ENCODE data around the gene NKX1-1. TPM values are rescaled to one million over a fixed set of nuclear protein-coding genes. Genes with fewer than 3 reads are reported as not detected.

Gene NKX1-1
- total RNA-seq, 1 donor from 2014 or later, result not detected

DNA sequence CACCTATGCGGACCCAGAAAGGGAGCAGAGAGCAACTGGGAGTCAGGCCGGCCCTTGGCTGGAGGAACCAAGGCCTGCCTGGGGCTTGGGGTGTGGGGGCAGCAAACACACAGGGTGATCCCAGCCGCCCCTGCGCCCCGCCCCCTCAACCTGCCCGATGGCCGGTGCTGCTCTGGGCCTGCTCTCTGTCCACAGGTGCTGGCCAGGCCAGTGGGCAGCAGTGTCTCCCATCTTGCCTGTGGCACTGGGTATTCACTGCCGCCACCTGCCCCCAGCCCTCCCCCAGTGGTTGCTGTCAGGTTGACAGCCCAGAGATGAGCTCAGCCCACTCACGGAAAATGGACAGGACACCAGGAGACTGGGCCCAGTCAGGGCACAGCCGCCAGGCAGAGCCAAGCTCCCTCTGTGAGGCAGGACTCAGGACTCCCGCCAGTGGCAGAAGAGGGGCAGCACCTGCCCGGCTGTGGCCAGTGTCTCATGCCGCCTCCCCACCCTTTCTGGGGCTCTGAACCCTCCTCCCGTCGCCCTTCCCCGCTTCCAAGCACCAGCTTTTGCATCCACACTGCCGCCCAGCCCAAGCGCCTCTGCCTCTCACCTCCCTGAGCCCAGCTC, 4.7 kb downstream of the NKX1-1 start:
- Histone ChIP-seq H3K27ac (no peak overlapping the region), H3K4me3 (no peak overlapping the region), H3K27me3 (peaks cover 33% of the 10 kb centered on the region), H3K36me3 (no peaks in the 10 kb centered on the region), H3K9me3 (no peaks in the 10 kb centered on the region), H3K4me1 (peaks cover 32% of the 10 kb centered on the region)
- no peak for DNase-seq (ENCODE audit: extremely low spot score in 2 of 2)
- intact Hi-C loops (cut with DNase I), result no loop called here
- TF ChIP-seq POLR2AphosphoS5 (IDR thresholded peaks at IDR 0.05; ENCODE audit: insufficient read depth in 1 of 2, low read depth in 1 of 2) (no peak), POLR2A (IDR thresholded peaks at IDR 0.05) (no peak)
- TF ChIP-seq, protein P1, sequence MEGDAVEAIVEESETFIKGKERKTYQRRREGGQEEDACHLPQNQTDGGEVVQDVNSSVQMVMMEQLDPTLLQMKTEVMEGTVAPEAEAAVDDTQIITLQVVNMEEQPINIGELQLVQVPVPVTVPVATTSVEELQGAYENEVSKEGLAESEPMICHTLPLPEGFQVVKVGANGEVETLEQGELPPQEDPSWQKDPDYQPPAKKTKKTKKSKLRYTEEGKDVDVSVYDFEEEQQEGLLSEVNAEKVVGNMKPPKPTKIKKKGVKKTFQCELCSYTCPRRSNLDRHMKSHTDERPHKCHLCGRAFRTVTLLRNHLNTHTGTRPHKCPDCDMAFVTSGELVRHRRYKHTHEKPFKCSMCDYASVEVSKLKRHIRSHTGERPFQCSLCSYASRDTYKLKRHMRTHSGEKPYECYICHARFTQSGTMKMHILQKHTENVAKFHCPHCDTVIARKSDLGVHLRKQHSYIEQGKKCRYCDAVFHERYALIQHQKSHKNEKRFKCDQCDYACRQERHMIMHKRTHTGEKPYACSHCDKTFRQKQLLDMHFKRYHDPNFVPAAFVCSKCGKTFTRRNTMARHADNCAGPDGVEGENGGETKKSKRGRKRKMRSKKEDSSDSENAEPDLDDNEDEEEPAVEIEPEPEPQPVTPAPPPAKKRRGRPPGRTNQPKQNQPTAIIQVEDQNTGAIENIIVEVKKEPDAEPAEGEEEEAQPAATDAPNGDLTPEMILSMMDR (IDR thresholded peaks at IDR 0.05), result no peak

DNA sequence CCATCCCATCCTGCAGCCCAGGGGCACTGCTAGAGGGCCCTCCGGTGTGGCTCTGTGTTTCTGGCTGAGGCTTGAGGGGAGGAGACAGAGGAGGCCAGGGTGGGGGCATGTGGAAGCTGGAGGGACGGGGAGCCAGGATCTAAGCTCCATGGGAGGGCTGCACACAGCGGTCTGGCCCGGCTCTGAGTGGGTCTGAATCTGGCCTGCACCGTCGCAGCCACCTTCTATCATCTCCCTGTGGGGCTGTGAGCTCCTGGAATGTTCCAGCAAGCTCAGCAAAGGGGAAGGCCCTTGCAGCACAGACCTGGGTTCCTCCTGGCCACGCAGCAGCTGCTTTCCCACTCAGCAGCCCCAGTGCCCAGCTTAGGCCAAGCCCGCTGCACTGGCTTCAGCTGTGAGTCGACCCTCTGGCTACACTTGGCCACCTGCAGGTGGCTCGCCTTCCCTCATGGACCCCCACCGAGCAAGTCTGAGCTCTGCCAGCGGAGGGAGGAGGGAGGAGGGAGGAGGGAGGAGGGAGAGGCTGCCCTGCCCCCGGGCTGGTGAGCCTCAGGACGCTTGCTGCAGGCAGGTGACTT, 5.3 kb downstream of the NKX1-1 start:
- Histone ChIP-seq H3K27ac (no peak overlapping the region), H3K27me3 (peaks cover 30% of the 10 kb centered on the region), H3K9me3 (no peaks in the 10 kb centered on the region), H3K4me3 (no peak overlapping the region), H3K4me1 (peaks cover 32% of the 10 kb centered on the region), H3K36me3 (no peaks in the 10 kb centered on the region)
- no peak for DNase-seq (ENCODE audit: extremely low spot score in 2 of 2)
- intact Hi-C loops (cut with DNase I), result no loop called here
- no peak for TF ChIP-seq POLR2A (IDR thresholded peaks at IDR 0.05)
- no peak for TF ChIP-seq POLR2AphosphoS5 (IDR thresholded peaks at IDR 0.05; ENCODE audit: insufficient read depth in 1 of 2, low read depth in 1 of 2)

DNA sequence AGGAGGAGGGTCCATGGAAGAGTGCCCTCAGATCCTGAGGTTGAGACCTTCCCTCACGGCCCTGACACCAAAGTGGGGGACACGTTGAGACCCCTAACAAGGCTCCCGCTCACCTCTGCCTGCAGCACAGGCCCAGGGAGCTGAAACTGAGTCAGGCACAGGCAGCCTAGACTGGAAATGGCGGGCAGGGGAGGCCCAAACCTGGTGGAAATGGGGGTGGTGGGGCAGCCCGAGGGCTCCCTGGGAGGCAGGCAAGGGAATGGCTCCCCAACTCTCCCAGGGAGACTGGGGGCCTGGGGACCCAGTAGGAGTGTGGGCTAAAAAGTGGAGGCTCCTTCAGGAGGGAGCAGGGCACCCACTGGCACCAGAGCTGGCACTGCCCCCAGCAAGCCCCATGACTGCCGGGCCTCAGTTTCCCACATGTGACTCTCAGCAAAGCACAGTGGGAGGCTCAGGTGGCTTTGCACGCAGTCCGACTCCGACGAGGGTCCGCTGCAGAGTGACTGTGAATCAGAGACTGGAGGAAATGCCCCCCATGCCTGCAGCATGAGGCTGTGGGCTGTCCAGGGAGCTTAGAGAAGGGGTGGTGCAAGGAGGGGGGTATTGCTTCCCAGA, 5.9 kb downstream of the NKX1-1 start:
- intact Hi-C loops (cut with DNase I), result no loop called here
- Histone ChIP-seq H3K27ac (no peak overlapping the region), H3K27me3 (peaks cover 24% of the 10 kb centered on the region), H3K36me3 (no peaks in the 10 kb centered on the region), H3K9me3 (no peaks in the 10 kb centered on the region), H3K4me3 (no peak overlapping the region), H3K4me1 (peaks cover 27% of the 10 kb centered on the region)
- TF ChIP-seq POLR2A (IDR thresholded peaks at IDR 0.05) (no peak), POLR2AphosphoS5 (IDR thresholded peaks at IDR 0.05; ENCODE audit: insufficient read depth in 1 of 2, low read depth in 1 of 2) (no peak)
- TF ChIP-seq, protein P1 (IDR thresholded peaks at IDR 0.05), result no peak
- DNase-seq (ENCODE audit: extremely low spot score in 2 of 2), result no peak

DNA sequence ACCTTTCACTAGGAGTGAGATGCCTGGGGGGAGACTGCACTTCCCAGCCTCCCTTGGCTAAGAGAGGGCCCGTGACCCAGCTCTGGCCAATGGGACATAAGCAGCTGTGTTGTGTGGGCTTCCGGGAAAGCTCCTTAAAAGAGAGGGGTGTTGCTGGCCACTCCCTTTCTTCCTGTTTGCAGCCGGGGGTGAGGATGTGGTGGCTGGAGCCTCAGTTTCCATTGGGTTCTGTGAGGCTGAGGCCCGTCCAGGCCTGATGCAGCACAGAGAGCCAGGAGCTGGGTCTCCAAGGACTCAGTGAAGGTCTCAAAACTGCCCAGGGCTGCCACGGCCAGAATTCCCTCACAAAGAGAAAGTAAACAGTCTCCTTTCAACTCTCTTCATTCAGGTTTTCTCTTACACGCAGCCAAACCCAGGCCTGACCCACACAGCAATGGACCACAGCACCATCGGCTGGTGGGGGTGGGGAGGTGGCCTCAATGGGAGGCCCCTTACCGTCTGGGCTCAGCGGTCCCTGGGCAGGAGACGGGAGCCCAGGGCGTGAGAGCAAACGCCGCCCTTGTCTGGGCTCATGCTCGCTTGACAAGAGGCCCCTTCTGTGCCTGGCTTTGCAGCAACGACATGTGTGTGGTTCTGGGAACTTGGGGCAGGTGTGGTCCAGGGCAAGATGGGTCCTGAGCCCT, 6.6 kb downstream of the NKX1-1 start:
- peaks cover 24% of the 10 kb centered on the region for H3K27me3 ChIP-seq
- no peak for DNase-seq (ENCODE audit: extremely low spot score in 2 of 2)

More for the DNA sequence above, 6.6 kb downstream of the NKX1-1 start:
- TF ChIP-seq POLR2A (IDR thresholded peaks at IDR 0.05) (no peak), POLR2AphosphoS5 (IDR thresholded peaks at IDR 0.05; ENCODE audit: insufficient read depth in 1 of 2, low read depth in 1 of 2) (no peak)
- TF ChIP-seq, protein P1 (IDR thresholded peaks at IDR 0.05), result no peak
- peaks cover 21% of the 10 kb centered on the region for H3K4me1 ChIP-seq
- intact Hi-C loops (cut with DNase I), result no loop called here
- no peak overlapping the region for H3K27ac ChIP-seq
- H3K4me3 ChIP-seq, result no peak overlapping the region
- no peaks in the 10 kb centered on the region for H3K36me3 ChIP-seq
- H3K9me3 ChIP-seq, result no peaks in the 10 kb centered on the region
